H9 (cell line): Measurements from ENCODE around the gene UHRF1. TPM values are rescaled to one million over a fixed set of nuclear protein-coding genes. Genes with fewer than 3 reads are reported as not detected.

Experiments
- DNase-seq: peaks from one replicate; pipeline ENCODE4 v3.0.0-alpha.2; 2017
- H2AFZ ChIP-seq: one replicate; pipeline ENCODE4 v1.6.1; 2013; ENCODE audit warnings: mild to moderate bottlenecking, low read length, control low read depth, moderate library complexity
- H2AK5ac ChIP-seq: 2 replicates; pipeline ENCODE4 v1.6.1; 2013; ENCODE audit warnings: low read length, control low read depth, mixed read lengths; ENCODE audit not compliant: insufficient read length
- H2BK120ac ChIP-seq: one replicate; pipeline ENCODE4 v1.6.1; 2013; ENCODE audit warnings: low read depth, mild to moderate bottlenecking, low read length, control low read depth, inconsistent platforms; ENCODE audit not compliant: poor library complexity, severe bottlenecking
- H2BK12ac ChIP-seq: 2 replicates; pipeline ENCODE4 v1.6.1; 2013; ENCODE audit warnings: low read length, control low read depth, mixed read lengths, low read depth; ENCODE audit not compliant: insufficient read length
- H2BK15ac ChIP-seq: 2 replicates; pipeline ENCODE4 v1.6.1; 2013; ENCODE audit warnings: low read depth, low read length, control low read depth
- H2BK20ac ChIP-seq: one replicate; pipeline ENCODE4 v1.6.1; 2013; ENCODE audit warnings: low read depth, mild to moderate bottlenecking, low read length, control low read depth, inconsistent platforms; ENCODE audit not compliant: poor library complexity, severe bottlenecking
- H2BK5ac ChIP-seq: 2 replicates; pipeline ENCODE4 v1.6.1; 2013; ENCODE audit warnings: low read length, control low read depth, mixed read lengths; ENCODE audit not compliant: insufficient read length
- H3K14ac ChIP-seq: 2 replicates; pipeline ENCODE4 v1.6.1; 2013; ENCODE audit warnings: low read length, control low read depth; ENCODE audit not compliant: insufficient read depth
- H3K18ac ChIP-seq: 2 replicates; pipeline ENCODE4 v1.6.1; 2013; ENCODE audit warnings: low read depth, mild to moderate bottlenecking, mixed read lengths, low read length, control low read depth; ENCODE audit not compliant: insufficient read length
- H3K23ac ChIP-seq: 2 replicates; pipeline ENCODE4 v1.6.1; 2013; ENCODE audit warnings: low read length, control low read depth, mixed read lengths, low read depth; ENCODE audit not compliant: insufficient read length
- H3K23me2 ChIP-seq: 2 replicates; pipeline ENCODE4 v1.6.1; 2013; ENCODE audit warnings: low read depth, mild to moderate bottlenecking, mixed read lengths, low read length, control low read depth; ENCODE audit not compliant: insufficient read length, poor library complexity, severe bottlenecking
- H3K27ac ChIP-seq: 2 replicates; pipeline ENCODE4 v1.5.1; 2013; ENCODE audit warnings: low read length, control low read depth, mixed read lengths, low read depth; ENCODE audit not compliant: insufficient read length
- H3K27me3 ChIP-seq: 2 replicates; pipeline ENCODE4 v1.6.1; 2013; ENCODE audit warnings: low read length, control low read depth, inconsistent platforms; ENCODE audit not compliant: insufficient read depth
- H3K4ac ChIP-seq: 2 replicates; pipeline ENCODE4 v1.6.1; 2013; ENCODE audit warnings: low read depth, mild to moderate bottlenecking, control low read depth, inconsistent platforms, low read length, moderate library complexity
- H3K4me1 ChIP-seq: 2 replicates; pipeline ENCODE4 v1.6.1; 2013; ENCODE audit warnings: low read length, control low read depth, inconsistent platforms; ENCODE audit not compliant: insufficient read depth
- H3K4me2 ChIP-seq: 2 replicates; pipeline ENCODE4 v1.6.1; 2013; ENCODE audit warnings: low read length, control low read depth, mixed read lengths; ENCODE audit not compliant: insufficient read length, insufficient read depth
- H3K56ac ChIP-seq: 2 replicates; pipeline ENCODE4 v1.6.1; 2013; ENCODE audit warnings: low read depth, mild to moderate bottlenecking, mixed read lengths, low read length, control low read depth; ENCODE audit not compliant: insufficient read length
- H3K79me1 ChIP-seq: 2 replicates; pipeline ENCODE4 v1.6.1; 2013; ENCODE audit warnings: low read depth, mild to moderate bottlenecking, moderate library complexity, low read length, control low read depth, inconsistent platforms; ENCODE audit not compliant: insufficient read depth, poor library complexity, severe bottlenecking
- H3K79me2 ChIP-seq: 2 replicates; pipeline ENCODE4 v1.6.1; 2013; ENCODE audit warnings: low read length, control low read depth, inconsistent platforms; ENCODE audit not compliant: insufficient read depth
- H3K9ac ChIP-seq: 2 replicates; pipeline ENCODE4 v1.6.1; 2013; ENCODE audit warnings: low read length, control low read depth, mixed read lengths; ENCODE audit not compliant: insufficient read length; ENCODE audit errors: extremely low read depth
- H3K9me3 ChIP-seq: one replicate; pipeline ENCODE4 v1.6.1; 2013; ENCODE audit warnings: low read depth, low read length, inconsistent platforms; ENCODE audit not compliant: control insufficient read depth
- H3T11ph ChIP-seq: one replicate; pipeline ENCODE4 v1.6.1; 2013; ENCODE audit warnings: mild to moderate bottlenecking, low read length, control low read depth, inconsistent platforms
- H4K20me1 ChIP-seq: one replicate; pipeline ENCODE4 v1.6.1; 2013; ENCODE audit not compliant: control insufficient read depth, insufficient read length, insufficient read depth
- H4K5ac ChIP-seq: 2 replicates; pipeline ENCODE4 v1.6.1; 2013; ENCODE audit warnings: low read depth, mild to moderate bottlenecking, mixed read lengths, low read length, control low read depth; ENCODE audit not compliant: insufficient read length
- H4K8ac ChIP-seq: replicated peaks from 2 replicates; pipeline ENCODE4 v1.6.1; 2013; ENCODE audit warnings: low read length, control low read depth, mixed read lengths, low read depth; ENCODE audit not compliant: insufficient read length
- H4K91ac ChIP-seq: 2 replicates; pipeline ENCODE4 v1.6.1; 2013; ENCODE audit warnings: low read depth, mild to moderate bottlenecking, moderate library complexity, mixed read lengths, low read length, control low read depth; ENCODE audit not compliant: insufficient read length
- H3K27ac Mint-ChIP-seq, 3 experiments: 2 replicates in 2 of 3; 3 replicates in 1 of 3; pipeline ENCODE4 v1.8.0; 2020 to 2021; ENCODE audit warnings: mixed read lengths in 3 of 3, mild to moderate bottlenecking in 1 of 3, moderate library complexity in 1 of 3
- H3K27me3 Mint-ChIP-seq: 2 replicates; pipeline ENCODE4 v1.8.0; 2021; ENCODE audit warnings: low read depth, mild to moderate bottlenecking, moderate library complexity, mixed read lengths
- H3K36me3 Mint-ChIP-seq, 3 experiments: 2 replicates in 2 of 3; 3 replicates in 1 of 3; pipeline ENCODE4 v1.8.0; 2020 to 2021; ENCODE audit warnings: low read depth in 3 of 3, mixed read lengths in 3 of 3; ENCODE audit not compliant: insufficient read depth in 1 of 3
- H3K4me1 Mint-ChIP-seq, 2 experiments: 2 replicates each; pipeline ENCODE4 v1.8.0; 2020; ENCODE audit warnings: mixed read lengths in 2 of 2
- H3K4me3 Mint-ChIP-seq, 2 experiments: 2 replicates in 1 of 2; 3 replicates in 1 of 2; pipeline ENCODE4 v1.8.0; 2020 to 2021; ENCODE audit warnings: mild to moderate bottlenecking in 2 of 2, mixed read lengths in 2 of 2, moderate library complexity in 1 of 2
- H3K9me3 Mint-ChIP-seq, 2 experiments: 2 replicates in 1 of 2; 3 replicates in 1 of 2; pipeline ENCODE4 v1.8.0; 2020; ENCODE audit warnings: mild to moderate bottlenecking in 2 of 2, mixed read lengths in 2 of 2, moderate library complexity in 1 of 2
- CTCF ChIP-seq: fragments of 200-600 bp; sonication (generic); conservative IDR thresholded peaks from 3 replicates; pipeline ENCODE4 v1.8.0; 2021; ENCODE audit warnings: antibody characterized with exemption, mild to moderate bottlenecking
- WGBS: extraction: QIAGEN DNeasy Blood & Tissue Kit; methylation state at CpG from one replicate; pipeline ENCODE4 v1.1.7; 2013; ENCODE audit warnings: missing lambda C conversion rate, low lambda C conversion rate, mixed read lengths; ENCODE audit not compliant: insufficient read length; ENCODE audit errors: extremely low coverage; 5-methylcytosine and 5-hydroxymethylcytosine counted together
- total RNA-seq: library from RNA; stranded (reverse); gene quantifications from 2 replicates; pipeline ENCODE4 v1.2.1, GENCODE V29; 2021

Gene UHRF1
- total RNA-seq, 1 experiment from 2014 or later = 106 TPM

GRCh38 chr19:4908781-4909155, 533 bp upstream of the UHRF1 start:
- H3K23ac ChIP-seq = no peak overlapping the region
- peaks cover 9% of the 10 kb centered on the region; the same call in 1 of the 2 replicates for H3K79me2 ChIP-seq
- H2BK20ac ChIP-seq = no peak overlapping the region
- no peak overlapping the region for H3K4me2 ChIP-seq
- no peak overlapping the region for H3K4ac ChIP-seq
- H3K27ac ChIP-seq = no peak overlapping the region
- no peak overlapping the region for H3K9ac ChIP-seq
- H4K8ac ChIP-seq = no peak overlapping the region
- no peak overlapping the region for H2AK5ac ChIP-seq
- no peak overlapping the region for H2BK120ac ChIP-seq
- Mint-ChIP-seq H3K4me1 (peaks cover 25 to 26% of the 10 kb centered on the region in 2 experiments), H3K36me3 (peaks cover 3 to 34% (median 25%) of the 10 kb centered on the region in 3 experiments; a peak in 6 of 7 replicates), H3K4me3 (peak overlapping the region; percentile 52 to 79), H3K27ac (no peak overlapping the region), H3K27me3 (peaks cover 30% of the 10 kb centered on the region), H3K9me3 (no peaks in the 10 kb centered on the region; a peak in 1 of 5 replicates)
- WGBS = no CpG with 5 or more reads among the region's 15 CpGs
- peaks cover 7% of the 10 kb centered on the region for H3K23me2 ChIP-seq
- no peaks in the 10 kb centered on the region for H3K79me1 ChIP-seq
- H3K14ac ChIP-seq = peak overlapping the region; percentile 73
- H2BK5ac ChIP-seq = no peak overlapping the region
- no peak overlapping the region for H4K5ac ChIP-seq
- H3K4me1 ChIP-seq = no peaks in the 10 kb centered on the region; the same call in 1 of the 2 replicates
- H3K9me3 ChIP-seq = no peaks in the 10 kb centered on the region
- TF ChIP-seq CTCF = no peak
- H3K56ac ChIP-seq = no peak overlapping the region
- H3K18ac ChIP-seq = no peak overlapping the region
- no peak overlapping the region for H2BK12ac ChIP-seq
- no peak overlapping the region for H2AFZ ChIP-seq
- H3K27me3 ChIP-seq = no peaks in the 10 kb centered on the region
- H4K91ac ChIP-seq = no peak overlapping the region
- DNase-seq = no peak
- H3T11ph ChIP-seq = no peak overlapping the region
- no peaks in the 10 kb centered on the region for H4K20me1 ChIP-seq
- no peak overlapping the region for H2BK15ac ChIP-seq
